Mammary epithelial cell (primary cell): ENCODE data around the gene ERAS.

Experiments used
- EZH2 ChIP-seq: IDR thresholded peaks from 2 replicates; pipeline ENCODE4 v1.6.1; 2012; ENCODE audit warnings: low read length, inconsistent platforms, borderline replicate concordance
- TF ChIP-seq, protein P1 (sequence below), 2 donors: IDR thresholded peaks in 1 of 2; conservative IDR thresholded peaks in 1 of 2; 2 replicates each; pipeline ENCODE4 v1.5.1; 2011 to 2012; ENCODE audit warnings: inconsistent platforms in 2 of 2, low read length in 2 of 2, mild to moderate bottlenecking in 2 of 2, control low read depth in 1 of 2, low read depth in 1 of 2; ENCODE audit not compliant: insufficient read depth in 1 of 2; ENCODE audit errors: extremely low read depth in 1 of 2

DNA sequence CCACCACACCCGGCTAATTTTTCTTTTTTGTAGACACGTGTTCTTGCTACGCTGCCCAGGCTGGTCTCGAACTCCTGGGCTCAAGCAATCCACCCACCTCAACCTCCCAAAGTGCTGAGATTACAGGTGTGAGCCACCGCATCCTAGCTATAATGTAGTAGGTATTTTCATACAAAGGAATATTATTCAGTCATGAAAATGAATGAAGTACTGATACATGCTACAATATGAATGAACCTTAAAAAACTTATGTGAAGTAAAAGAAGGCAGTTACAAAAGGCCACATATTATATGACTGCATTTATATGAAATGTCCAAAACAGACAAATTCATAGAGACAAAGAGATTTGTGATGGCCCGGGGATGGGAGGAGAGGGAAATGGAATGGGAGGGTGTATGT is 44.6 kb upstream of the ERAS start:
- TF ChIP-seq, protein P1, sequence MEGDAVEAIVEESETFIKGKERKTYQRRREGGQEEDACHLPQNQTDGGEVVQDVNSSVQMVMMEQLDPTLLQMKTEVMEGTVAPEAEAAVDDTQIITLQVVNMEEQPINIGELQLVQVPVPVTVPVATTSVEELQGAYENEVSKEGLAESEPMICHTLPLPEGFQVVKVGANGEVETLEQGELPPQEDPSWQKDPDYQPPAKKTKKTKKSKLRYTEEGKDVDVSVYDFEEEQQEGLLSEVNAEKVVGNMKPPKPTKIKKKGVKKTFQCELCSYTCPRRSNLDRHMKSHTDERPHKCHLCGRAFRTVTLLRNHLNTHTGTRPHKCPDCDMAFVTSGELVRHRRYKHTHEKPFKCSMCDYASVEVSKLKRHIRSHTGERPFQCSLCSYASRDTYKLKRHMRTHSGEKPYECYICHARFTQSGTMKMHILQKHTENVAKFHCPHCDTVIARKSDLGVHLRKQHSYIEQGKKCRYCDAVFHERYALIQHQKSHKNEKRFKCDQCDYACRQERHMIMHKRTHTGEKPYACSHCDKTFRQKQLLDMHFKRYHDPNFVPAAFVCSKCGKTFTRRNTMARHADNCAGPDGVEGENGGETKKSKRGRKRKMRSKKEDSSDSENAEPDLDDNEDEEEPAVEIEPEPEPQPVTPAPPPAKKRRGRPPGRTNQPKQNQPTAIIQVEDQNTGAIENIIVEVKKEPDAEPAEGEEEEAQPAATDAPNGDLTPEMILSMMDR (conservative IDR thresholded peaks at IDR 0.05 in 1 of 2, IDR thresholded peaks at IDR 0.05 in 1 of 2; ENCODE audit: extremely low read depth in 1 of 2, insufficient read depth in 1 of 2, low read depth in 1 of 2, low read length in 2 of 2) = no peak
- TF ChIP-seq EZH2 = no peak
